HG03571 (cell line): ENCODE results near the gene MID1.

ENCODE experiments used
- ATAC-seq: cut with Tn5 transposase; IDR thresholded peaks from one replicate; pipeline ENCODE4 v1.9.1; 2021; ENCODE audit not compliant: unreplicated experiment

MID1 gene

DNA sequence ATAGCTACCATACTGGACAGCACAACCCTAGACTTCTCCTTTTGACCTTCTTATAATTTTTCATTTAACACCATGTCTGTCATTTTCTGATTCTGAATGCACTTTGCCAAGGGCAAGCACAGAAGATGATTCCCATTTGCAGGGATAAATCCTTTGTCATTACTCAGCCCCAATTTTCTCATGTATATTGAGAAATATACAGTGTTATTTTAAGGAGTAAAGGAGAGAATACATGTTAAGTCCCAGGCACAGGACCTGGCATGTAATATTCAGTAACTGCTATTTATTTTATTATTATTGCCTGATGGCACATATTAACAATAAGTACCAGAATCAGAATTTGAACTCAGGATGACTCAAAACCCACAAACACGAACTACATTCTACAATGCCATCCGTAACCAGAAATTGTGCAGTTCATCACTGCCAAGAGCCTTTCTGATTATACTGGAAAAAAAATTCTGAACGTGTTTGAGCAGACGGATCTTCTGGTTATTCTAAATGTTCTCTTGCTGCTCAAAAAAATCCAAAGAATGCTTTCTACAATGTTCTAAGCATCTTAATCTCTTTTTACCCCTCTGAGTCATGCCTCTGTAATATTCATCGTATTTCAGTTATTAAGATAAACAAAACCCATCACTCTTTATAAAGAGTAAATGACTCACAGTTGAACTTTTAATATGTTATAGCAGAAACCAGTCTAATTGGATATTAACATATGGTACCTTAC, 170.0 kb downstream of the MID1 start:
- ATAC-seq: no peak

DNA sequence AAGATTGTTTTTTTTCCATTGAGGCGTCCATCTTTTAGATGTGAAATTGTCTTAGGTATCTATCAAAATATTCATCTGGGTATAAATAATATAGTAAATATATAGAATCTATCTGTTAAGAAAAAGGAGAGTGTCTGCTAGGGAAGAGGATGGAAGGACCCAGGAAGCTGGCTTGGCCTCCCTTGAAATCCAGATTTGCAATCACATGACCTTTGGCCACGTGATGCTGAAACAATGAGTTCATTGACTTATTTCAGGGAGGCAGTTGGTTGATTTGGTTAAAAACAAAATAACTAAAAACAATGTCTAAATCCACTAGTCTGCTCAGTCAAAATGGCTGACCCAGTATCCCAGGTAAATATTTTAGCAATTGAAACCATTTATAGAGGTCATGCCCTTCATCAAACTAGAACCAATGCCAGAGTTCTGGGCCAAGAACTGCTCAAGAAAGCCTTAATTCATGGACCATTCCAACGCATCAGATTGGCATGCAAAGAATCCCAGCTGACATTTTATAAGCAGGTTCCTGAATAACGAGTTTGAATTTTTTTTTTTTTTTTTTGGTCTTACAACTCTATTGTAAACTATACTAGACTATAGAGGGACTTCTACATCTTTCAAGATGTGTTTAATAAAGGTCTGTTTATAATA, 172.7 kb downstream of the MID1 start:
- no peak for ATAC-seq

DNA sequence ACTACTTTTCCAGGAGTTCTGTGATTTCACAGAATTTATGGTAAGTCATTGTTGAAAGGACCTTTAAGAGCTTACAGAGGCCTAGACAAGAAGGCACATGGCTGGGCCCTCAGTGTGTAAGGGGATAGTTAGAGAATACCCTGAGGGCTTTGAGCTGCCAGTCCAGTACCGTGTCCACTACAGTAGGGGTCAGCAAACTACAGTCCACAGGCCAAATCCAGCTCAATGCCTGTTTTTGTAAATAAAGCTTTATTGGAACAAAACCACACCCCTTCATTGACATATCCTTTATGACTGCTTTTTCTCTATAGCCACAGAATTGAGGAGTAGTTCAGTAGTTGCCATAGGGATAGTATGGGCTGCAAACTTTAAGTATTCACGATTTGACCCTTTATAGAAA, 176.2 kb downstream of the MID1 start:
- ATAC-seq: no peak

GRCh38 chrX:10441464-10441863, 178.9 kb downstream of the MID1 start:
- ATAC-seq: no peak

GRCh38 chrX:10433296-10433965, 187.0 kb downstream of the MID1 start:
- no peak for ATAC-seq

DNA sequence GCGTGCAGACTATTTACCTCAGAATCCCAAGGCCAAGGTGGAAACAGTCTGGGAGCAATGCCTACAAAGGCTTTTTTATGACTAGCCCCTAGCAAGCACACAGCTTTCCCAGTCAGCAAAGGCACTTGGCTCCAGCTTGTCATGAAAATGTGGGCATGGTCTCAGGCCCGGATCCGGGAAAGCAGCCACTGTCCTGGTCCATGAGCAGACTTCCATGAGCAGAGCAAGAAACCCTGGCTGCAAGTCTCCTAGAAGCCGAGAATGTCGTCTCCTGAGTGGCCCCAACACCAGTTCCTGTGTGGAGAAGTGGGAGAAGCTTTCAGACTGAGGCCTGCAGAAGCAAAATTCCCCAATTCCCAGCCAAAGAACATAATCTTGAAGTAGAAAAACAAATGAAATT, 190.5 kb downstream of the MID1 start:
- no peak for ATAC-seq

GRCh38 chrX:10427249-10427648, 193.1 kb downstream of the MID1 start:
- ATAC-seq: no peak

- no peak for ATAC-seq
These were observed 196.7 kb downstream of the MID1 start for GRCh38 chrX:10423716-10424115.

- ATAC-seq: no peak
These were observed 200.3 kb downstream of the MID1 start for GRCh38 chrX:10420134-10420533.

- no peak for ATAC-seq
These were observed 204.0 kb downstream of the MID1 start for GRCh38 chrX:10416424-10416823.

DNA sequence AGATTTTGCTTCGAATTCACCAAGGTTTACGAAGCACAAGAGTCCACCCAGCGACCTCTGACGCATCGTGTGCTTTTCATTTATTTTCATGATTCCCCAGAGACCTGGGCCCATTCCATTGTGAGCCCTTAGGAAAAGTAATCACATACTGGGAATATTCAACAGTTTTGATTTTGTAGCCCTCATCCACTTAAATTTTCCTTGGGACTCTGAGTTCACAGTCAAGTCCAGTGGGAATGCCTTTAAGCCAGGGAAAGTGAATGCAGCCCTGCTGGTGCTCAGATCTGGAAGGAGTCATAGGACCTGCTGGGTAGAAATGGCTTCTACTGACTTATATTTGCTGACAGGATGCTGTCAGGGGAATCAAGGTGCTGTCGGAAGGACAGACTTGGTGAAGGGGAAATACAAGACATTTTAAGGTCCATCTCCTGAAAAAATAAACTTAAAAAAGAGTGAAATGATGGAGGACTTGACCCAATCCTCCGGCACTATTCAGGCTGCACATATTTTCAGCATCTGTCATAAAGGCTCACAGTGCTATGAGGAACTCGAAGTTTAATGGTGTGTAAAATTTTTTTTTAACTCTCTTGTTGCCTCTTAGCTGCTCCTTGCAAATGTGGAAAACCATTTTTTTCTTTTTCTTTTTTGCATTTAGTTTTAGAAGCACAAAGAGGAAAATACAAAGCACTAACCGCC, 204.9 kb downstream of the MID1 start:
- ATAC-seq: no peak

DNA sequence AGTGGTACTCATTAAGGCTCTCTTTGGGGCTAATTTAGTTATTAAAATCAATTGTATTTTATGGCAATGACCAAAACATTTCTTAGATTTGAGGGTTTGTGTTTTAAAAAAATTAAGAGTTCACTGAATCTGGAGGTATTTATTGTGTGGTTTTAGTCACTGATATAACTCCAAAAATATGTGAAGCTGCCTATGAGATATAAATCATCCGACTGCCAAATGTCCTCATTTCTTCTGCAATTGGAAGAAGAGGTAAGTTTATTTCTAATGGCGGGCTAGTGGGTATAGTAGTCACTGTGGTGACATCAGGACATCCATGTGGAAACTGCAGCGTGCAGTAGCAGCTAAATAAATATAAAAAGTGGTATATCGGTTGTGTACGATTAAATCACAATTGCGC, 205.5 kb downstream of the MID1 start:
- ATAC-seq: no peak

- ATAC-seq: no peak
These were observed 206.1 kb downstream of the MID1 start for GRCh38 chrX:10414156-10414824.

DNA sequence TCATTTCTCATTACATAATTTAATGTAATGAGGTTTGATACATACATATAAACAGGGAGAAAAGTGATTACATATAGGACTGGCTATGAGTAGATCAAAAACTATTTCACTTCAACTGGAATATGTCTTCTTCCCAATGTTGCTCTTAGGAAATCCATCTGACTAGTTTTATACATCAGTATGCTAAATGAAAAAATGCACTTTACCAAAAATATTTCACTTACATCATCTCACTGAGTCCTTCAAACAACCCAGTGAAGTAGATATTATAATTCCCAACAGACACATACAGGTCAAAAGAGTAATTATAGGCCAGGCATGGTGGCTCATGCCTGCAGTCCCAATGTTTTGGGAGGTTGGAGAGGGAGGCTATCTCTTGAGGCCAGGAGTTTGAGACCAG, 215.9 kb downstream of the MID1 start:
- no peak for ATAC-seq

- ATAC-seq: no peak
These were observed 219.1 kb downstream of the MID1 start for GRCh38 chrX:10401239-10401638.

DNA sequence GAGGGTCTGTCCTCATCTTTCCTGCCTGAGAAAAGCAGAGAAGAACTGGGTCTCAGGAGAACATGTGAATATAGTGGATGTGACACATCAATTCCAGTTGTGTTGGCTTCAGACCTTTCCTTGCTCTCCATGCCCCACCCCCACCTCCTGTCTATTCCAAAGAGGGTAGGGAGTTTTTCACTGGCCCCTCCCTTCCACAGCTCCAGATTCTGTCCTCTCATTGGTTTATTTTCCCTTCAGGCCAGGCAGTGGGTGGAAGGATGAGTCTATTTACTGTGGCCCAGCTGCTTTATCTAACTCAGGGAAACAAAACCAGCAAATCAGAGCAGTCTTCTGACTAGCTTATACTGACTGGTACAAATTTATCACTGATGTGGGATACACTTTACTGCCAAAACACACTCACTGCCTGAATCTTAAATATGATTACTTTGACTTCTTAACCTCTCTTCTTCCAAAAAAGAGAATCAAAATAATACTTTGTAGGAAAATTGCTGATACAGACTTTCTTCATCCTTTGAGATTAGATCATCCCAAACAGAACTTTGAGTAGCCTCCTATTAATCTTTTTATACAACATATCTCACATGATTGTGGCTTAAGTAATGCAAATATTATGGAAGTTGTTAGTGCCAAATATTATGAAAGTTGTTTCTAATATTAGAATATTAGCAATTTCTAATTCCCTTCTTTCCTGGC, 221.2 kb downstream of the MID1 start:
- no peak for ATAC-seq

DNA sequence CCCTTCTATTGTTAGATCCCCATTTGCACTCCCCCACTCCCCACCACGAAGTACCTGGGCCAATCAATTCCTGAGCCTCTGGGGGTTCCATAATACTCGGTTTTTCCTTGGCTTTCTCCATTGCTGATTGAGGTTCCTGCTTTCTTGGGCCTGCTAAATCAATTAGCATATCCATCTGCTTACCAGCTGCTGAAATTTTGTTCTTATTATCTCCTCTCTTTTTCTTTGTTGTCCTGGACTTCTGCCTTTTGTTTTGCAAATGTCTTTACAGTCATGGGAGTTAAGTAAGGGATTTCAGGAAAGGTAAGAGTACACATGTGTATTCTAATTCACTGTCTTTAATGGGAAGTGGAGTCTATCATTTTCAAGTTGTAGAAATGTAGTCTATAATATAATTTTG, 222.2 kb downstream of the MID1 start:
- no peak for ATAC-seq

DNA sequence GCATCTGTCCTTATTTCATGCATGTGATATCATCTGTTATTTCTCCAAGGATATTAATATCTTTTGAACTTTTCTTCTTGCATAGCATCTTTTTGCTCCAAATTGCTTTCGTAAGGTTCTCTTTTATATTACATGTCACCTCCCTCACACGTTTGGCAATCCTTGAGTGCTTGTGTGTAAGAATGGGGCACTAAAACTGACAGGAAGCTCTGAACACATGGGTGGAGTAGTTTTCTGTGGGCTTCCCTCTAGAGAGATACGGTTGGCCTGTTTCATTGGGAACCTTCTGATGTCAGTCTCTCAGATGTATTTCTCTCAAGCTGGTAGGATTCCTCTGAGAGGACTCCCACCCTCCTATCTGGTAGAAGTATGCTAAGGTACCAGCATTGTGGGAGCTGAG, 223.0 kb downstream of the MID1 start:
- no peak for ATAC-seq

DNA sequence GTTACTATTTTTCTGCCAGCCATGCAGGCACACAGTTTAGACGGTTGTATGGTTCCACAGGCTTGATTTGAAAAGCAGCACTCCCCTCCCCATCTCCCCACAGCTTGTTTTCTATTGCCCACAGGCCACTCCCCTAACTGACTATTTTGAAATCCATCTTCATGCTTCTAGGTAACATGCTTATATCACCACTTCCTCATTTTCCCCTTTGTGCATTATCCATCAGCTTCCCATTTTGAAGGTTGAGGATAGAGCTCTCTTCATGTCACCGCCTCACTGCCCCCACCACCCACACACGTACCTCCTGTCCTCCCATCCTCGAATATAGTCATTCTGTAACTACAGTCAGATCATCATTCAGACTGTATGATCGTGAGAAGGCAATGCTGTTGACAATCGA, 224.7 kb downstream of the MID1 start:
- ATAC-seq: no peak
